HepG2 (cell line): ENCODE results near the gene GNRHR. TPM values are rescaled to one million over a fixed set of nuclear protein-coding genes. Genes with fewer than 3 reads are reported as not detected.

Experiments used
- ATAC-seq: fragments of 200-7000 bp; cut with Tn5 transposase; 3 replicates; pipeline ENCODE4 v1.9.1; 2020; ENCODE audit warnings: mild to moderate bottlenecking, moderate library complexity
- BruUV-seq: library from RNA; stranded (reverse); fragments of 400-500 nt; replicated peaks from 2 replicates; lab custom pipeline; 2021; lab: Mats Ljungman, UMichigan
- CTCF ChIA-PET: fragments of 300-600 bp; formaldehyde crosslinking; extraction: SDS; loops from one replicate; lab custom pipeline; 2021; ENCODE audit warnings: low total read pairs, inconsistent platforms, low intra/inter-chr PET ratio; lab: Yijun Ruan, JAX
- POLR2A ChIA-PET: fragments of 350-600 bp; sonication (Branson Sonifier 250); formaldehyde crosslinking; loops from one replicate; lab custom pipeline; 2020; ENCODE audit warnings: antibody characterized with exemption, inconsistent platforms; lab: Yijun Ruan, JAX
- DNase-seq: peaks from one replicate; pipeline ENCODE4 v3.0.0-alpha.2; 2015; ENCODE audit warnings: low spot score
- FAIRE-seq: peaks from 3 replicates; lab custom pipeline; 2011; peaks lifted over from hg19 to GRCh38; lab: Jason Lieb, UNC
- H2AFZ ChIP-seq: one replicate; pipeline ENCODE4 v1.6.1; 2011; ENCODE audit warnings: low read length, inconsistent platforms
- H3K27ac ChIP-seq: fragments of 300-600 bp; 3 replicates; pipeline ENCODE4 v1.8.0; 2011; ENCODE audit warnings: mixed run types, mild to moderate bottlenecking, mixed read lengths, low read length, inconsistent platforms; ENCODE audit not compliant: insufficient read depth; ENCODE audit errors: extremely low read length
- H3K27me3 ChIP-seq, 2 experiments: fragments of 200-600 bp in 1 of 2; 2 replicates in 1 of 2; 3 replicates in 1 of 2; pipeline versions ENCODE4 v1.6.0 to v1.8.0; 2011; ENCODE audit warnings: low read length in 2 of 2, mild to moderate bottlenecking in 2 of 2, moderate library complexity in 2 of 2, inconsistent platforms in 1 of 2; ENCODE audit not compliant: insufficient read depth in 2 of 2, control insufficient read depth in 1 of 2
- H3K36me3 ChIP-seq, 2 experiments: fragments of 200-600 bp in 1 of 2; replicated peaks in 1 of 2; 2 replicates in 1 of 2; 3 replicates in 1 of 2; pipeline versions ENCODE4 v1.5.1 to v1.8.0; 2011; ENCODE audit warnings: low read length in 2 of 2, inconsistent platforms in 1 of 2; ENCODE audit not compliant: insufficient read depth in 2 of 2, control insufficient read depth in 1 of 2
- H3K4me1 ChIP-seq: 2 replicates; pipeline ENCODE4 v1.5.1; 2012; ENCODE audit warnings: low read length, inconsistent platforms; ENCODE audit not compliant: insufficient read depth
- H3K4me2 ChIP-seq: 2 replicates; pipeline ENCODE4 v1.6.0; 2011; ENCODE audit warnings: low read depth, low read length, inconsistent platforms
- H3K4me3 ChIP-seq, 3 experiments: fragments of 200-600 bp in 1 of 3; sonication (generic), shearing (Covaris generic) in 1 of 3; replicated peaks in 1 of 3; 2 replicates each; pipeline ENCODE4 v1.5.1; 2011 to 2016; ENCODE audit warnings: low read length in 3 of 3, inconsistent platforms in 2 of 3, low read depth in 2 of 3, mild to moderate bottlenecking in 2 of 3, control low read depth in 1 of 3, mixed read lengths in 1 of 3; ENCODE audit not compliant: insufficient read depth in 1 of 3
- H3K79me2 ChIP-seq: one replicate; pipeline ENCODE4 v1.6.1; 2011; ENCODE audit warnings: low read length, inconsistent platforms; ENCODE audit not compliant: insufficient read depth
- H3K9ac ChIP-seq: 2 replicates; pipeline ENCODE4 v1.6.0; 2011; ENCODE audit warnings: mild to moderate bottlenecking, low read depth, low read length, inconsistent platforms; ENCODE audit not compliant: insufficient read depth
- H3K9me3 ChIP-seq: 2 replicates; pipeline ENCODE4 v1.5.1; 2012; ENCODE audit warnings: mild to moderate bottlenecking, low read length
- H4K20me1 ChIP-seq: 2 replicates; pipeline ENCODE4 v1.6.0; 2011; ENCODE audit warnings: inconsistent platforms, mild to moderate bottlenecking, low read length, moderate library complexity; ENCODE audit not compliant: insufficient read depth
- MEIS2 ChIP-seq: sonication (generic); formaldehyde crosslinking; IDR thresholded peaks from 2 replicates; pipeline ENCODE4 v1.9.0; 2021; ENCODE audit warnings: mild to moderate bottlenecking, missing genetic modification reagents
- NR1H2 ChIP-seq: sonication (generic); formaldehyde crosslinking; IDR thresholded peaks from 2 replicates; pipeline ENCODE4 v1.8.1; 2022; ENCODE audit warnings: low read depth, missing genetic modification reagents, borderline replicate concordance
- ZBTB7B ChIP-seq: sonication (generic); formaldehyde crosslinking; IDR thresholded peaks from 2 replicates; pipeline ENCODE4 v1.4.0; 2020; ENCODE audit warnings: missing genetic modification reagents
- ZFP91 ChIP-seq: sonication (generic); formaldehyde crosslinking; IDR thresholded peaks from 2 replicates; pipeline ENCODE4 v1.9.0; 2022; ENCODE audit warnings: missing genetic modification reagents, mild to moderate bottlenecking, borderline replicate concordance
- ZNF264 ChIP-seq: sonication (generic); formaldehyde crosslinking; IDR thresholded peaks from 2 replicates; pipeline ENCODE4 v1.4.0; 2020; ENCODE audit warnings: missing genetic modification reagents
- ZNF773 ChIP-seq: sonication (generic); formaldehyde crosslinking; IDR thresholded peaks from 2 replicates; pipeline ENCODE4 v1.4.0; 2020; ENCODE audit warnings: missing genetic modification reagents, borderline replicate concordance
- WGBS: methylation state at CpG from one replicate; pipeline ENCODE4 v1.1.6; 2017; ENCODE audit warnings: low lambda C conversion rate; 5-methylcytosine and 5-hydroxymethylcytosine counted together
- in situ Hi-C: cut with HindIII; loops from 2 replicates; pipeline ENCODE4 v1.10.0; 2017; ENCODE audit warnings: low pct_unique_long_range_greater_than_20kb; ENCODE audit not compliant: extremely low pct_ligation_motif_present
- intact Hi-C: fragments of 100-400 bp; cut with micrococcal nuclease; formaldehyde crosslinking; loops from one replicate; pipeline ENCODE4 v1.10.0; 2022; ENCODE audit not compliant: unreplicated experiment
- polyA plus RNA-seq, 8 experiments: library from polyadenylated mRNA; depleted of rRNA in 3 of 8; stranded (reverse) in 7 of 8; unstranded in 1 of 8; fragments of >200 nt; fragmentation: Illumina TruSeq in 4 of 8; extraction: Trizol in 4 of 8; gene quantifications; 2 replicates each; pipeline versions ENCODE4 v1.2.1 to v1.2.3, GENCODE V29; 2011 to 2016; ENCODE audit warnings: low read depth in 4 of 8, missing spikeins in 1 of 8, mixed read lengths in 1 of 8; ENCODE audit not compliant: insufficient read depth in 1 of 8
- total RNA-seq, 5 experiments: library from RNA; depleted of rRNA; stranded (reverse); fragments of >200 nt; fragmentation: Illumina TruSeq; extraction: Trizol; gene quantifications; 2 replicates each; pipeline ENCODE4 v1.2.3, GENCODE V29; 2016; ENCODE audit warnings: low read depth in 1 of 5
- TF ChIP-seq, protein P1 (sequence below): sonication (generic); formaldehyde crosslinking; IDR thresholded peaks from 2 replicates; pipeline ENCODE4 v1.8.1; 2023; ENCODE audit warnings: missing genetic modification reagents, mild to moderate bottlenecking, borderline replicate concordance
- TF ChIP-seq, protein P2 (sequence below): sonication (generic); formaldehyde crosslinking; IDR thresholded peaks from 2 replicates; pipeline ENCODE4 v1.4.0; 2020; ENCODE audit warnings: missing genetic modification reagents

GNRHR gene
- total and polyA plus RNA-seq, 2 of the 13 experiments (the other 11 are each of a cell fraction or from before 2014, with no cell fraction given): not detected

DNA sequence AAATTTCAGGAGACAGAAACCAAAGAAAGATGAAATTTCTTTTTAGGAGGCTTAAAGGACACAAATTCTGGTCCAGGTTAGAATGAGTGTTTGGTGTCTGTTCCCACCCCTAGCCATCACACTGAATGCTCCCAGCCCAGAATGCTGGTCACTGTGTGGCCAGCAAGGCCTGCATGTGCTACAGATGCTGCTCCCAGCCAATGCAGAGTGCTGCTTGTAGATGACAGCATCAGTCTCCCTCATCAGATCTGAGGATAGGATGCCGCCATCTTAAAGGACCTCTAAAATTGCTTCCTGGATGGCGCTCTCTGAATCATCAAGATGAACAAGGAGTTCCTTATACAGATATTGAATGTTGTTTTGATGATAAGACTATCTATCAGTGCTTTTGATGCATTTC lies 35.3 kb downstream of the GNRHR start:
- Histone ChIP-seq H3K27ac (no peak overlapping the region), H3K4me3 (no peak overlapping the region), H3K36me3 (peaks cover 5 to 17% of the 10 kb centered on the region in 2 experiments; a peak in 3 of 5 replicates), H3K79me2 (peaks cover 8% of the 10 kb centered on the region), H3K4me1 (peaks cover 7% of the 10 kb centered on the region), H3K4me2 (no peak overlapping the region), H3K9me3 (no peaks in the 10 kb centered on the region), H3K27me3 (no peaks in the 10 kb centered on the region; a peak in 1 of 5 replicates), H2AFZ (no peak overlapping the region), H4K20me1 (no peaks in the 10 kb centered on the region), H3K9ac (no peak overlapping the region)
- no peak for FAIRE-seq
- intact Hi-C loops: no loop called here
- TF ChIP-seq, protein P1, sequence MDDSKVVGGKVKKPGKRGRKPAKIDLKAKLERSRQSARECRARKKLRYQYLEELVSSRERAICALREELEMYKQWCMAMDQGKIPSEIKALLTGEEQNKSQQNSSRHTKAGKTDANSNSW (CRISPR knock-in tag): no peak
- TF ChIP-seq, protein P2, sequence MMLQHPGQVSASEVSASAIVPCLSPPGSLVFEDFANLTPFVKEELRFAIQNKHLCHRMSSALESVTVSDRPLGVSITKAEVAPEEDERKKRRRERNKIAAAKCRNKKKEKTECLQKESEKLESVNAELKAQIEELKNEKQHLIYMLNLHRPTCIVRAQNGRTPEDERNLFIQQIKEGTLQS (CRISPR knock-in tag): no peak
- TF ChIP-seq ZFP91 (CRISPR knock-in tag): no peak
- TF ChIP-seq ZNF264 (CRISPR knock-in tag): no peak
- no peak for TF ChIP-seq ZNF773 (CRISPR knock-in tag)
- no peak for TF ChIP-seq MEIS2
- TF ChIP-seq ZBTB7B (CRISPR knock-in tag): no peak
- no peak for TF ChIP-seq NR1H2 (CRISPR knock-in tag)
- ATAC-seq: no peak
- DNase-seq: no peak
- ChIA-PET POLR2A (no interaction called here), CTCF (no interaction called here)
- WGBS: 100% methylated on average over 2 of the region's 2 CpGs
- in situ Hi-C loops: no loop called here
- BruUV-seq: no TSS peak
